ENCODE measurements around the gene PASD1. TPM values are rescaled to one million over a fixed set of nuclear protein-coding genes. Genes with fewer than 3 reads are reported as not detected.

Gene PASD1
- total and polyA plus RNA-seq, 8 donors, result not detected

GRCh38 chrX:151712253-151712652 is 148.8 kb downstream of the PASD1 start:
- no peak overlapping the region for H3K27ac ChIP-seq
- ATAC-seq, result no peak
- DNase-seq, result no peak
- no peak for FAIRE-seq
- TF ChIP-seq CTCF (IDR thresholded peaks at IDR 0.05), result no peak
- intact Hi-C loops (cut with DNase I), result no loop called here
- H3K27me3 ChIP-seq, result peaks cover 0 to 17% (median 0%) of the 10 kb centered on the region in 4 donors
- no peaks in the 10 kb centered on the region for H3K9me3 ChIP-seq
- H3K4me3 ChIP-seq, result no peak overlapping the region
- WGBS, 2 donors, result 28 to 31% methylated on average over 3 of the region's 3 CpGs
- no peaks in the 10 kb centered on the region for H3K36me3 ChIP-seq
- no peaks in the 10 kb centered on the region for H3K4me1 ChIP-seq

GRCh38 chrX:151713849-151714248 is 150.4 kb downstream of the PASD1 start:
- peak in 1 of 4 donors; percentile 32 for ATAC-seq
- peak in 2 of 4 donors; percentile 11 to 20 for TF ChIP-seq CTCF (IDR thresholded peaks at IDR 0.05)
- intact Hi-C loops (cut with DNase I), result no loop called here
- Histone ChIP-seq H3K27ac (no peak overlapping the region), H3K4me3 (no peak overlapping the region), H3K36me3 (no peaks in the 10 kb centered on the region), H3K27me3 (peaks cover 0 to 17% (median 0%) of the 10 kb centered on the region in 4 donors), H3K9me3 (no peaks in the 10 kb centered on the region), H3K4me1 (no peaks in the 10 kb centered on the region)
- DNase-seq, result no peak
- FAIRE-seq, result no peak
- 28 to 41% methylated on average over 3 of the region's 3 CpGs for WGBS, 2 donors

GRCh38 chrX:151714362-151714761 is 150.9 kb downstream of the PASD1 start:
- Histone ChIP-seq H3K27ac (no peak overlapping the region), H3K9me3 (no peaks in the 10 kb centered on the region), H3K36me3 (no peaks in the 10 kb centered on the region), H3K27me3 (peaks cover 0 to 17% (median 0%) of the 10 kb centered on the region in 4 donors), H3K4me1 (no peaks in the 10 kb centered on the region), H3K4me3 (no peak overlapping the region)
- DNase-seq (no peak), ATAC-seq (no peak), FAIRE-seq (no peak)
- 48% methylated on average over 5 of the region's 5 CpGs for WGBS, 2 donors
- TF ChIP-seq CTCF (IDR thresholded peaks at IDR 0.05), result no peak
- intact Hi-C loops (cut with DNase I), result no loop called here

- Histone ChIP-seq H3K4me3 (no peak within 1 kb of the TSS), H3K27ac (no peak within 1 kb of the TSS), H3K9me3 (no peaks in the 10 kb centered on the region), H3K36me3 (no peaks in the 10 kb centered on the region), H3K4me1 (no peaks in the 10 kb centered on the region), H3K27me3 (peaks cover 0 to 17% (median 0%) of the 10 kb centered on the region in 4 donors)
- no peak for TF ChIP-seq CTCF (IDR thresholded peaks at IDR 0.05)
- FAIRE-seq, result no peak
- WGBS, 2 donors, result 54 to 75% methylated on average over 3 of the region's 3 CpGs
- intact Hi-C loops (cut with DNase I), result no loop called here
- no peak for ATAC-seq
- no peak for DNase-seq
Measured at GRCh38 chrX:151715752-151716151, 152.3 kb downstream of the PASD1 start, which contains the start of gene FATE1. Gene FATE1, plus strand, starts transcription at chrX:151716035. Its CDS starts 85 bp downstream, at chrX:151716120.

- Histone ChIP-seq H3K27me3 (peaks cover 0 to 4% (median 2%) of the 10 kb centered on the region in 4 donors), H3K9me3 (no peaks in the 10 kb centered on the region), H3K4me3 (no peak overlapping the region), H3K36me3 (no peaks in the 10 kb centered on the region), H3K4me1 (no peaks in the 10 kb centered on the region), H3K27ac (no peak overlapping the region)
- intact Hi-C loops (cut with DNase I), result no loop called here
- peak in 4 of 6 donors; percentile 28 to 82 (median 56) for DNase-seq
- peak; percentile 48 to 86 (median 76) for ATAC-seq
- peak in 2 of 4 donors; percentile 23 to 31 for TF ChIP-seq CTCF (IDR thresholded peaks at IDR 0.05)
- FAIRE-seq, result no peak
- 30 to 33% methylated on average over 24 of the region's 24 CpGs for WGBS, 2 donors
Measured at GRCh38 chrX:151722241-151722846, 158.9 kb downstream of the PASD1 start.

Data from pancreas (tissue), 10 donors.